ENCODE data around the gene LDLRAD1.

GRCh38 chr1:54004481-54005049, 13.4 kb downstream of the LDLRAD1 start:
- TF ChIP-seq CTCF (IDR thresholded peaks at IDR 0.05; ENCODE audit: poor library complexity, severe bottlenecking) (no peak), EZH2 (IDR thresholded peaks at IDR 0.05; ENCODE audit: borderline replicate concordance, insufficient read depth, low read length, poor library complexity, severe bottlenecking) (no peak), RAD21 (conservative IDR thresholded peaks at IDR 0.05) (no peak), REST (IDR thresholded peaks at IDR 0.05; ENCODE audit: borderline replicate concordance) (no peak), POLR2AphosphoS5 (IDR thresholded peaks at IDR 0.05) (no peak), EP300 (conservative IDR thresholded peaks at IDR 0.05; ENCODE audit: poor library complexity, severe bottlenecking) (no peak), SMC3 (conservative IDR thresholded peaks at IDR 0.05; ENCODE audit: poor library complexity) (no peak), TAF1 (IDR thresholded peaks at IDR 0.05; ENCODE audit: low read depth) (no peak)

All from neural cell (in vitro differentiated cells).